Hepatocyte (in vitro differentiated cells): ENCODE measurements around the gene SLC16A7.

Experiments
- CTCF ChIP-seq: fragments of 200-600 bp; sonication (generic); IDR thresholded peaks from 2 replicates; pipeline ENCODE4 v1.5.1; 2016; ENCODE audit warnings: antibody characterized with exemption, mild to moderate bottlenecking; ENCODE audit not compliant: poor library complexity
- EZH2 ChIP-seq: fragments of 200-600 bp; sonication (generic); IDR thresholded peaks from 2 replicates; pipeline ENCODE4 v1.6.1; 2016; ENCODE audit warnings: antibody characterized with exemption, mild to moderate bottlenecking, borderline replicate concordance
- EZH2phosphoT487 ChIP-seq: fragments of 200-600 bp; sonication (generic); IDR thresholded peaks from one replicate; pipeline ENCODE4 v1.6.1; 2018; ENCODE audit warnings: antibody characterized with exemption, mild to moderate bottlenecking, low read depth, moderate library complexity; ENCODE audit not compliant: unreplicated experiment, severe bottlenecking

- TF ChIP-seq CTCF (no peak), EZH2phosphoT487 (no peak), EZH2 (no peak)
Measured at GRCh38 chr12:59579631-59580030, 16.2 kb upstream of the SLC16A7 start.
